ENCODE data around the gene CEACAM3. TPM values are rescaled to one million over a fixed set of nuclear protein-coding genes. Genes with fewer than 3 reads are reported as not detected.

CEACAM3 gene
- total and polyA plus RNA-seq, 12 donors = 0.21 to 1.5 (median 0.40) TPM; not detected in 4

GRCh38 chr19:41776700-41777099 lies 19.7 kb upstream of the CEACAM3 start:
- ATAC-seq (no peak), DNase-seq (no peak)
- H3K4me1 ChIP-seq = no peaks in the 10 kb centered on the region
- no peak overlapping the region for H3K27ac ChIP-seq
- intact Hi-C loops (cut with DNase I) = no loop called here
- no peak for TF ChIP-seq CTCF (IDR thresholded peaks at IDR 0.05)
- H3K27me3 ChIP-seq = peaks cover 0 to 71% (median 34%) of the 10 kb centered on the region in 7 donors
- 71 to 78% methylated on average over 2 of the region's 2 CpGs for WGBS, 2 donors
- no peaks in the 10 kb centered on the region for H3K9me3 ChIP-seq
- no peaks in the 10 kb centered on the region for H3K36me3 ChIP-seq
- no peak overlapping the region for H3K4me3 ChIP-seq

GRCh38 chr19:41783612-41784011 lies 12.8 kb upstream of the CEACAM3 start:
- Histone ChIP-seq H3K27me3 (peaks cover 0 to 82% (median 70%) of the 10 kb centered on the region in 7 donors), H3K4me3 (no peak overlapping the region), H3K36me3 (no peaks in the 10 kb centered on the region), H3K27ac (no peak overlapping the region), H3K4me1 (peaks cover 0 to 16% (median 0%) of the 10 kb centered on the region in 9 donors), H3K9me3 (no peaks in the 10 kb centered on the region)
- WGBS, 2 donors = 56 to 59% methylated on average over 5 of the region's 5 CpGs
- DNase-seq = no peak
- intact Hi-C loops (cut with DNase I) = no loop called here
- TF ChIP-seq CTCF (IDR thresholded peaks at IDR 0.05) = no peak
- ATAC-seq = no peak

- Histone ChIP-seq H3K9me3 (no peaks in the 10 kb centered on the region), H3K4me1 (peaks cover 0 to 16% (median 0%) of the 10 kb centered on the region in 9 donors), H3K27ac (no peak overlapping the region), H3K36me3 (no peaks in the 10 kb centered on the region), H3K27me3 (peaks cover 0 to 79% (median 73%) of the 10 kb centered on the region in 7 donors), H3K4me3 (no peak overlapping the region)
- intact Hi-C loops (cut with DNase I) = no loop called here
- 59 to 61% methylated on average over 3 of the region's 3 CpGs for WGBS, 2 donors
- DNase-seq (no peak), ATAC-seq (no peak)
- no peak for TF ChIP-seq CTCF (IDR thresholded peaks at IDR 0.05)
These were observed 12.1 kb upstream of the CEACAM3 start for GRCh38 chr19:41784312-41784711.

- H3K27ac ChIP-seq = no peak overlapping the region
- TF ChIP-seq CTCF (IDR thresholded peaks at IDR 0.05) = no peak
- H3K4me1 ChIP-seq = peaks cover 0 to 16% (median 0%) of the 10 kb centered on the region in 9 donors
- H3K27me3 ChIP-seq = peaks cover 0 to 79% (median 72%) of the 10 kb centered on the region in 7 donors
- WGBS, 2 donors = 47 to 56% methylated on average over 4 of the region's 4 CpGs
- ATAC-seq (no peak), DNase-seq (no peak)
- intact Hi-C loops (cut with DNase I) = no loop called here
- H3K4me3 ChIP-seq = no peak overlapping the region
- no peaks in the 10 kb centered on the region for H3K36me3 ChIP-seq
- no peaks in the 10 kb centered on the region for H3K9me3 ChIP-seq
These were observed 11.6 kb upstream of the CEACAM3 start for GRCh38 chr19:41784743-41785142.
